Measurements from ENCODE around the gene SRRM4.
"Not testable (repeated sequence)": the region's sequence is repeated elsewhere in the genome, so short reads cannot be mapped to it uniquely, and the experiment has no call there.

Gene SRRM4, protein sequence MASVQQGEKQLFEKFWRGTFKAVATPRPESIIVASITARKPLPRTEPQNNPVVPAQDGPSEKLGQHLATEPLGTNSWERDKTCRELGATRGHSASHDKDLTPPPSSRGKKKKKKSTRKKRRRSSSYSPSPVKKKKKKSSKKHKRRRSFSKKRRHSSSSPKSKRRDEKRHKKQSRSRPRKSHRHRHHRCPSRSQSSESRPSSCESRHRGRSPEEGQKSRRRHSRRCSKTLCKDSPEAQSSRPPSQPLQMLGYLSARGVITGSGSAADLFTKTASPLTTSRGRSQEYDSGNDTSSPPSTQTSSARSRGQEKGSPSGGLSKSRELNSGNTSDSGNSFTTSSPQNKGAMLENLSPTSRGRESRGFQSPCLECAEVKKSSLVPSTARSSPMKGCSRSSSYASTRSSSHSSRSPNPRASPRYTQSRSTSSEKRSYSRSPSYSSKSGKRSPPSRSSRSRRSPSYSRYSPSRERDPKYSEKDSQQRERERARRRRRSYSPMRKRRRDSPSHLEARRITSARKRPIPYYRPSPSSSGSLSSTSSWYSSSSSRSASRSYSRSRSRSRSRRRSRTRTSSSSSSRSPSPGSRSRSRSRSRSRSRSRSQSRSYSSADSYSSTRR

DNA sequence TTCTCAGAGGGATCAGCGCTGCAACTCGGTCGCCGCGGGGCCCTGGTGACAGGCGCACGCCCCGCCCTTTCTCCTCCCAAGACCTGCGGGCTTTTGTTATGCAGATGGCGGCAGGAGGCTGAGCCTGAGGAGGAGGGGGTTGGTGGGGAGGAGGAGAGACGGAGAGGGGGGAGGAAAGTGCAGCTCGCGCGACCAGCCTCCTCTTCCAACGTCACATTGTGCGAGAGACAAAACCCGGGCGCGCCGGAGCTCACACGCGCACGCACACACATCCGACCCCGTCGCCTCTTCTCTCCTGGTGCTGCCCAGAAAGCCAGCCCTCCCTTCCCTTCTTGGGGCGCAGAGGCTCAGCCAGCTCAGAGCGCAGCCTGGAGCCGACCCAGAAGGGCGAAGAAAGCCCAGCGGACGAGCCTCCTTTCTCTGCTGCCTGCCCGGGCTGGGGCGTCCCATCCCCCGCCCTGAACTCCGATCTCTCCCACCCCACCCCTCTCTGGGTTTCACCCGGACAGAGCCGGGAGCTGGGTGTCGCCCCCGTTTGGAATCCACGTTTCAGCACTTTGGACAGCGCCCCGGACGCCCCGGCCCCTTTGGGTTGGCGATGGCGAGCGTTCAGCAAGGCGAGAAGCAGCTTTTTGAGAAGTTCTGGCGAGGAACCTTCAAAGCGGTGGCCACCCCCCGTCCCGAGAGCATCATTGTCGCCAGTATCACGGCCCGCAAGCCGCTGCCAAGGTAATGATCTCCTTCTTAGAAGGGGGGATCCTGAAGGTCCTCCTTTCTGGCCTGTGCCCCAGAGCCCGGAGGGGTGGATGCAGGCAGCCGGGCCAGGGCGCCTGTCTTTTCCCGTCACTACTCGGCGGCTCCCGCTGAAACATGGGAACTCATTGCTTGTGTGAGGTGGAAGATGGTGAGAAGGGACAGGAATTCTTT is at the start of gene SRRM4:
SRRM4 (plus strand) TSS at position 257 of the 927 bp plus-strand sequence; CDS start at position 599, 342 bp downstream.
- DNase-seq, result no peak

DNA sequence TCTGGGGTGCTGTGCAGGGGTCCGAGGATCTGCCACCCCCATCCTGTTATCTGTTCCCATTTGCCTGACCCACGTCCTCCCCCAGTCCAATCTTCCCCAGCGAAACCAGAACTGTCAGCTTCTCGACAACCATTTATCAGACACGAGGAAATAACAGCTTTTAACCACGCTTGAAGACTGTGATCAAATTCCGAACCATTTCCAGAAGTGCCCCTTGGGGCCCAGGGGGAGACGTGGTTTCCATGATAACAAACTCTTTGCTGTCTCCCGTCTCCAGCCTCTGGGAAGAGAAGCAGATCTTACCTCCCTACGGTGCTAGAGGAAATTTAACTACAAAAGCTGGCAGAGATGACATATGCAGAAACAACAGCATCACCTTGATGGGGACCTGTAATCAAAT is 35.1 kb upstream of the SRRM4 start:
- no peak for DNase-seq

DNA sequence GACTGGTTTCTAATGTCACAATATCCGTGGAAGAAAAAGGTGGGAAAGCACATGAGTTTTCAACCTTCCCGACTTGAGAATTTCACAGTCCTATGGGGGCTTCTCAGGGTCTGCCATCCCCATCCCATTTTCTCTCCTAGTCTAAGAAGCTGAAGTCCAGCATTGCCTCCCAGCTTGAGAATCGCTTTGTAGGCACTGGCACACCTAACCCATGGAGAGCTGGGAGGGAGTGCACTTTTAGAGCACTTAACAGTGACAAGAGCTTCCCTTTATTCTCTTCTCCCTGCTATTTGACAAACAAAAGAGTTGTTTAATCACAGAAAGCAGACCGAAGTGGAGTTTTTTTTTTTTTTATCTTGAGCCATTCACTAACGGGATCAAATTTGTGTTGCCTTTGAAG is 22.8 kb upstream of the SRRM4 start:
- no peak for DNase-seq

DNA sequence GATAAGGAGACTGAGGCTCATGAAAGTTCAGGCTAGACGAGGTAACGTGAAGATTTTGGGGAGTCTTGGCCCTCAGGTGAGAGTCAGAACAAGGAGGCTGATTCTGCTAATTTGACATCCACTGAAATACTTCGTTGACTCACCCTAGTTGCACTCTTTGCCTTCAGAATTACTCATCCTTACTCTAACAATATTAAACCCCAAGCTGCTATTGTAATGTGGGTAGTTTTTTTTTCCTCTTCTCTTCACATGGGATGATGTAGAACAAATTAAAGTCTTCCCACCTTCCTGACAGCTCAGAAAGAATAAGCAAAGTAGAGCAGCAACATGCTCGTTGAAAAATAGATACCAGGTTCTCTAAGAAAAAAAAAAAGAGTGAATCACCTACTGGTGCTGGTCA is 22.0 kb upstream of the SRRM4 start:
- DNase-seq, result no peak

DNA sequence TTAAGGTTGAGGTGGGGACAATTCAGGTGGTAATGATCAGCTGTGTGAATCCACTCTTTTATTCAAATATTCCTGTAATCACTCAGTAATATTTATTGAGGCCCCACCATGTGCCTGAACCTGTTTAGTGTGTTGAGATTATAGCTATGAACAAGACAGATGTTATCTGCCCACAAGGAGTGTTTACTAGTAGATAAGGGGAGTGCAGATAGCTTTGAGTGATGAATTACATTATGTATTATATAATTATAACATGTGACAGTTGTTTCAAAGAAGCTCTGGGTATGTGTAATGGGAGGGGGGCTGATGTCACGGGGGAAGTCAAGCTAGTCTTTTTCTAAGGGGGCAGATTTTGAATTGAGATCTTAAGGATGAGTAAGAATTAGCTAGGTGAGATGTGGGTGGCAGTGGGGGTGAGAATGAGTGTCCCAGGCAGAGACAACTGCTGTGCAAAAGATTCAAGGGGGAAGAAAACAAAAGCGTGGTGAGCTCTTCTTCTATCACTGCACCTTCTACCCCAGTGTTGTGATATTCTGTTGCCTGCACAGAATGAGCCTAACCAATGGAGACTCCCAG is 21.3 kb upstream of the SRRM4 start:
- no peak for DNase-seq

DNA sequence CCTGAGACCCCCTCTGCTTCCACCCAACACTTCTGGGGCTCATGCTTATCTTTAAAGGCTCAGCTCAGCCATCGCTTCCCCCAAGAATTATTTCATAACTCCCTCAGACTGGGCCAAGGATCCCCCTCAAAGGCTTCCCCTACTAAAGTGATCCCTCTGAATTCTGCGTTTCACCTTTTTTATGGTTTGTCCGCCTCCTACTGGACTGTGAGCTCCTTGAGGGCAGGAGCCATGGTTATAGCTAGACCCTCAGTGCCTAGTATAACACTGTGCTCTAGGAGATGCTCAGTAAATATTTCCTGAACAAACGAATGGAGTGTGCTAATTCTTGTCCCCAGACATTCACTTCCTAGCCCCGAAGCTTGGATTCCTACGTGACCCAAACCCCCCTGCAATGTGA is 20.5 kb upstream of the SRRM4 start:
- DNase-seq, result no peak

DNA sequence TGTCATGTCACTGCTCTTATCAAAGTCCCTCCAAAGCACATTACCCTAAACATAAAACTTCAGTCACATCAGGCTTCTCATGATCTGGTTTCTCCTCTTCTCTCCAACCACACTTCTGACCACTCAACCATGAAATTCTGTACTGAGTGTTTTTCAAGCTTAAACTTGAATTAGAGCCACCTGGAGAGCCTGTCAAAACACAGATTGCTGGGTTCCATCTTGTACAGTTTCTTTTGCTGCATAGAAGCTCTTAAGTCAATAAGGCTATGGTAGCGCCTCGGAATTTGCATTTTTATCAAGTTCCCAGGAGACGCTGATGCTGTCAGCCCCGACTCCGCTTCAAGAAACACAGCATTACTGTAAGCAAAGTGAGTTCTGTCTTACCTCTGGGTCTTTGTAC is 16.4 kb upstream of the SRRM4 start:
- DNase-seq, result no peak

DNA sequence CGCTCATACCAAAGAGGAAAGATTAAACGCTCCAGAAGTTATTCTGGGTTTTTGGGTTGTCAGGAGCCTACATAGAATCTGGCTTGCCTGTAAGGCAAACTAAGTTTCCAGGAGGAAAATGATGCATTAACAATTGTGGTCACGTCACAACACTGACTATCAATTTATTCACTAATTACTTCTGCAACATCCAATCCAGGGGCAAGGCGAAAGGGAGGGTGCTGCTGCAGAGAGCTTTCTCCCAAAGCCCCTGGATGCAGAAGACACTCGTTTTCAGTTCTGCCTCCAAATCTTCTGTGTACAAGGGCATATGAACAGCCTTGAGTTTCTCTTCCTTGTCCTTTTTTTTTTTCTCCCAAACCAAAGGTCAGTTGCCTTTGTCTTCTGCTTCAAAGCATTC is 10.5 kb upstream of the SRRM4 start:
- DNase-seq, result no peak

DNA sequence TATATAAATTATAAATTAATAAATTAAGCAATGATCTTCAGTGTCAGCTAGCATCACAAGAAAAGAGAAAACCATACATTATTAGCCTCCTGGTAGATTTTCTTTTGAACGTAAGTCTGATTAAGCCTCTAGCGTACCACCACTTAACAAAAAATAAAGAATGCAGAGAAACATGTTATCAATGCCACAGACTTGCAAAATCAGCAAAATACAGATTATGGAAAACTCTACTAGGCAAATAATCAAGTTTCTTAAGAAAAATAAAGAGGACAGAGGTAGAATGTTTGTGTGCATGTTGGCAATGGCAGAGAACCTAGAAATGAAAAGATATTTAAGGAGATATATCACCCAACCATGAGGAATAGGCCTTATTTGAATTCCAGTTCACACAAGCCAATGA is 8.4 kb upstream of the SRRM4 start:
- no peak for DNase-seq

DNA sequence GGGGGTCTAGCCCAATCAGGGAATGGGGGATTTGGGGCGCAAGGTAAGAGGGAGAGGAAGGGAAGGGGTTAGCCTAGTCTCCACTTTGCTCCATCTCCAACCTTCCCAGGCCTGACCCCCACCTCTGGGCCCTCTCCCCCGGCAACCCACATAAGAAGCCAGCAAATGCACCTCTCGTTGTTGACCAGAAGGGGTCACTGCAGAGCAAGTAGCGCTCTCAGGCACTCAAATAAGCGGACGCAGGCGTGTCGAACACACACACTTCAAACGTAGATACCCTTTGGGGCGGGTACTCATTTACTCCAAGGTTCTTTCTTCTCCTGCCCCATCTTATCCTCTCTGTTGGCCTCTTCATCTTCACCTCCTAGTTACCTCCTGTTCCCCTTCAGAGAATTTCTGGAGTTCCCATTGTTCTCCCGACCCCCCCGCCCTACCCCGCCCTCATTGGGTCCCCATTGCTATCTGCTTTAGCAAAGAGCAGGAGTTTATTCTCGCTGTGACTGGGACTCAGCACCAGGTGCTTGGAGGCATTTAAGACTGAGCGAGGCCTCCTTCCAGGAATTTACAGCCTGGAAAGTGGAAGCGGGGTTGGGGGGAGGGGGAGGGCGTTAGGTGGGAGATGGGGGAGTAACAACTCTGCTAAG is 1.5 kb upstream of the SRRM4 start:
- DNase-seq, result peak; percentile 62

DNA sequence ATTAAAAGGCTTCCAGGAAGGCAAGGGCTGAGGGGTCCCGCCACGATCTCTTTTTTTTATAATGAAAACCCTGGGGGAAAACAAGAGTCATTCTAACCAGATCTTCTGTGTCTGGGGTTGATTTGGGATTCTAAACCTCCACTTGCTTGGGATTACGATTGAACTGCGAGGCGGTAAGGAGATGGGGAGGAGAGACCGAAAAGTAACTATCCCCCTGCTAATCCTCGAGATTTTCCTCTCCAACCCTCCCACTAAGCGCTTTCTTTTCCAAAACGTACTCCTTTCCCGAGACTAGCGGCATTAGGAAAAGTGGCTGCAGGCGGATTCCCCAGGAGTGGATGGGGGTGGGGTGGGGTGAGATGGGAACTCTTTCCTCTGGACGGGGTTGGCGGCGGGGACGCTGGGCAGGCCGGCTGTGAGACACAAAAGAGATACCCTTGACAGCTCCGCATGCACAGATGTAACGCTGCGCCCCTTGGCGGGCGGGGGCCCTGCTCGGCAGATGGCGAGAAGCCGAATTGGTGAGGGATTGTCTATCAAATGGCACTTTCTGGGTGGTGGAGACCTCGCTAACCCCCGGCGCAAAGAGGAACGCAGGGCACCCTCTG is 830 bp upstream of the SRRM4 start:
- no peak for DNase-seq

DNA sequence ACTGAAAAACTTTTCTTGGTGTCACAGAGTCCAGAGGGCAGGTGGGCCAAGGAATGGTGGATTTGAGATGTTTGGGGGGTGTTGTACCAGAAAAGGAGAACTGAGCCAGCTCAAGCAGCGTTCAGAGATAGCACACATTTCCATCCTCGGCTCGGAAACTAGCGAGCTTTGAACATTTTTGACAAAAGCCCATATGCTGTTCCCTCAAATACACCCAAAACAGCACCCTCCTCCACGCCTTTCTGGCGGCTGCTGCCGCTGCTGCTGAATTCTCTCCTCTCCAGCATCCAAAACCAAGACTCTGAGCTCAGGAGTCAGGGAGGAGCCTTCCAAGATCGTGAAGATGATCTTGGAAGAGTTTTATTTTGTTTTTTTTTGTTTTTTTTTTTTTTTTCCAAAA is 961 bp downstream of the SRRM4 start:
- no peak for DNase-seq

DNA sequence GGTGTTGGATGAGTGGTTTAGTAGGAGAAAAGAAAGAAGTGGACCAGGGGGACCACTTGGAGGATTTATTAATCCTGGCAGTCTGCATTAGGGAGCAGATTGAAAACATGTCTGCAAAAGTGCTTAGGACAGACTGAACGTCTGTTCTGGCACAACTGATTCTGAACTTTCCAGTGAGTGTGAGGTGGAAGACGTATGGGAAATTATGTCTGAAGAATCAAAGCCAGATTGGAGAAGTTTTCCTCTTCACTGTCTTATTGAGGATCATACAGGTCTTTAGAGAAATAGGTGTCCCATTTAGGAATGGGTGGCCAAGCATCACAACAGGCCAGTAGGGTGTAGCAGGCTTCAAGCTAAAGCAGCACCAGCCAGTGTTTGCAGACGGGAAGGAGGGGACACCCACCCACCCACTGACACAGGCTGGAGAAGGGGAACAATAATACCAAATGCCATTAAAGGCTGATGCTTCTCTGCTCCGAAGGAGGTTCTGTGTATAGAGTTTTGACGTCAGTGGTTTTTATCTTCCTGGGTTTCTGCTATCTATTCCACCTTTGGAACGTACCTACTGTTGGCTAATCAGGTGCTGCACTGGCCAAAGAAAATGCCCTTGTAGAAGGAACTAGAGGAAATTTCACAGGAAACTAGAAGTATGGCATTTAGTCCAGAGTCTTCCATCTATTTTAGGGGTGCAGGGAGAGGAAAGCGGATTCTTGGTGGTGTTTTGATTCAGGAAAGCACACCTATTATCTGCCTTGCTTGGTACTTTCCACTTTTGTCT is 1.8 kb downstream of the SRRM4 start:
- DNase-seq, result no peak

DNA sequence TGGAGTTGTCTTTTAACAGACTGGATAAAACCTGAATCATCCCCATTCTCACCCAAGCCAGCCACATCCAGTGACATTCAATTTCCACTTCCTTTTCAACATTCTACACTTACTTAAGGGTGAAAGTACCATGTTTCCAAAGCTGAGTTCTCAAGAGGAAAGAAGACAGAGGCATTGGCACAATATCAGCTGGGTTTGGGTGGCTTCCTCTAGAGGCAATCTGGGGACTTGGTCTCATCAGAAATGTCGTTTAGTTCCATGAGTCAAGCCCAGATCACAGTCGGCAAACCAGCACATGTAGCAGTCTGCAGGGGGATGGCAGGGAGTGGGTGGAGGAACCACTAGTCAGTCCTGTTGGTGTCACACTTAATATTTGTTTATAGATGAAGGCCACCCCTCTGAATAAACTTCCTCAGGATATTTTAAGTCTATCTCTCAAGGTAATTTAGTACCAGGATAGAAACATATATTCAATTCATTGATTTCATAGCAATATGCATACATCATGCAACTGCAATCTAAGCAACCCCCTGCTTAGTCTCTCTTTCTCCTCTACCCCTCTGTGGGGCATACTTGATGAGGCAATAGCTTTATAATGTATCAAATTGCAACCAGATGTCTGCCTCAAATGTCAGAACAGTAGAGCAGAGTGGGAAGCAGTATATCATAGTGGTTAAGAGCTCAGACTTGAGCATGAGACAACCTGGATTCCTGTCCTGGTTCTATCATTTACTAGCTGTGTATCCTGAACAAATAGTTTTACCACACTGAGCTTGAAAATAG is 3.0 kb downstream of the SRRM4 start:
- no peak for DNase-seq

DNA sequence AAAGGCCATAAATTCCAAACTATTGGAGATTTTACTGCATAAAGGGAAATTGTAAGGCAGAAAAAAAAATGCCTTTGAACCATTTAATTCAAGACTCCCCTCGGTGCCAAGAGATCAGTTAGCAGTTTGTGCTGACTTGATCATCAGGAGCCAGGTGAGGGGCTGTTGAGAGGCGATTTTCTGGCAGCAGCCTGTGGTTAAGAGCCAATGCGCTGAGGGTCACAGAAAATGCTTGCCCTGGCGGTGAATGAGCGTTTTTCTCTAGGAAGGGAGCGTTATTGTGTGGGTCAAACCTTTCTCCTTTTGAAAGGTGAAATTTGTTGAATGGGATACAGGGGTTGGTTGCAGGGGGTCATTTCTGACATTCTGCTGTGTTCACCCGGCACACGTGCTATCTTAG is 4.7 kb downstream of the SRRM4 start:
- DNase-seq, result no peak

DNA sequence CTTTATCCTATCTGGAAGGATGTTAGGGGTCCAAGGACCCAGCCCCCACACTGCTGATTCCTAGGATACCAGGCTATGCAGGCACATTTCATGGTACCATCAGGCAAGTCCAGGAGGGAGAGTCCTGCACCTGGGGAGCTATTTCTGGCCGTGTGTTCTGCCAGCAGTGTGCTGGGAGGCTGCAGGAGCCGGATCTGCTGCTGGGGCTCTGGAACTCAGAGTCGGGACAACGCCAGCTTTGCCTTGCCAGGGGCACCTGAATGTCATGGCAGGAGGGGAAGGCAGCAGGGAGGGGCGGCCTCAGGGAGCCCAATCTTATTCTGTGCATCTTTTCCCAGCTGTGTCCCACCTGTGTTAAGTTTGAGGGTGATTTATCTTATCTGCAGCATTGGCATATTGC is 17.8 kb downstream of the SRRM4 start:
- DNase-seq, result no peak

DNA sequence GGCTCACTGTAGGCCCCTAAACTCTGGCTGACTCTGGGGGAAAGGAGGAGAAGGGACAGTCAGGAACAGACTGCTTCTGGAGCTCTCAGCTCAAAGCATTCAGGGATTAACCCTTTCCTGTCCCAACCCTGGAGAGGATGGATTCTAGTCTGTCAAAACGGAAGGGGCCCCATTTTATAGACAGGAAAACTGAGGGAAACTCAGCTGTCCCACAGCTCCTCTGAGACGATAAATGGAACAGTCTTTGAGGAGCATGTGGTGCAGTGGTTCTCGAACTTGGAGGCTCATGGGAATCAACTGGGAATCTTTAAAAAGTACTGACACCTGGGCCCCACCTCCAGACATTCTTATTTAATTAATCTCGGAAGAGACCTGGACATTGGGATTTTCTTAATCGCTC is 23.7 kb downstream of the SRRM4 start:
- DNase-seq, result no peak

DNA sequence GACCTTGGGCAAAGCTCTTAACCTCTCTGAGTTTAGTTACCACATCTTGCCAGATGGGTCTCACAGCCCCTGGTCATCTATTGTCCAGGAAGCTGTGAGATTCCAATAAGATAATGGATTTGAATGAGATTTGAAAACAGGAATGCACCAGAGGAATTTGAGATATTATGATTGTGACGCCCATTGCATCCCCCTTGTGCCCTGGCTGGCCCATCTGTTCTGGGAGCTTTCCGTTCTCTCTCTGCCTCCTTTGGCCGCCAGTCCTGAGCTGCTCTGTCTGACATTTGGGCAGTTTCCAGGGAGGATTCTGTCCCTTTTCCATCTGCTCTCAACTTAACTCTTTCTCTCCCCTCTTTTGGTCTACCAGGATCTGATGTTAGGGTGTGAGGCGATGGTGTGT is 24.6 kb downstream of the SRRM4 start:
- DNase-seq, result no peak

DNA sequence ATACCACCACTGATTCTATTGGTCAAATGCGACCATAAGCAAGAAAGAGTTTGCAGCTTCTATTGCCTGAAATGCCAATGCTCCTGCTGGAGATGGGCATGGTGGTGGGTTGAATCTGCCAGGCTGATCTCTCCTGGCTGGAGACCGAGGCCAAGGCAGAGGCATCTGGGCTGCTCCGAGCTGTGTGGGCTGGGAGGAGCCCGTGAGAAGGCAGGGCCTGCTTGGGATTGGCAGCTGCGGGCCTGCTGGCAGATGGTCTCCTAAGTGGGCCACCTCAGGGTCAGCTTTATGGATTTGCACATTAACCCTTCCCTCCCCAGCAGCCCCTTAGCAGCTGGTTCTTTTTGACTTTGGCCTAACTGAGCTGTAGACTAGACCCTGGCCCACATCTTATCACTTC is 25.4 kb downstream of the SRRM4 start:
- DNase-seq, result no peak

DNA sequence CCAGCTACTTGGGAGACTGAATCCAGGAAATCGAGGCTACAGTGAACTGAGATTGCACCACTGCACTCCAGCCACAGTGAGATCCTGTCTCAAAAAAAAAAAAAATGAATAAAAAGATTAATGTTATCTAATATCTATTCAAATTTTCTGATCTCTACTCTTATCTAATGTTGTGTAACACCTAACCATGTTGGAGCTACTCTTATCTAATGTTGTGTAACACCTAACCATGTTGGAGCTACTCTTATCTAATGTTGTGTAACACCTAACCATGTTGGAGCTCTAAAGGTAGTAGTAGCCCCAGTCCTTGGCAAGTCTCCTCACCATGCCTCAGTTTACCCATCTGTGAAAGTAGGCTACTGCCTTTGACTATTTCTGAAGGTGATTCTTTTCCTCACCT is 26.9 kb downstream of the SRRM4 start:
- DNase-seq, result not testable (repeated sequence)
